ENCODE data around the gene MORN1.

MORN1 gene

DNA sequence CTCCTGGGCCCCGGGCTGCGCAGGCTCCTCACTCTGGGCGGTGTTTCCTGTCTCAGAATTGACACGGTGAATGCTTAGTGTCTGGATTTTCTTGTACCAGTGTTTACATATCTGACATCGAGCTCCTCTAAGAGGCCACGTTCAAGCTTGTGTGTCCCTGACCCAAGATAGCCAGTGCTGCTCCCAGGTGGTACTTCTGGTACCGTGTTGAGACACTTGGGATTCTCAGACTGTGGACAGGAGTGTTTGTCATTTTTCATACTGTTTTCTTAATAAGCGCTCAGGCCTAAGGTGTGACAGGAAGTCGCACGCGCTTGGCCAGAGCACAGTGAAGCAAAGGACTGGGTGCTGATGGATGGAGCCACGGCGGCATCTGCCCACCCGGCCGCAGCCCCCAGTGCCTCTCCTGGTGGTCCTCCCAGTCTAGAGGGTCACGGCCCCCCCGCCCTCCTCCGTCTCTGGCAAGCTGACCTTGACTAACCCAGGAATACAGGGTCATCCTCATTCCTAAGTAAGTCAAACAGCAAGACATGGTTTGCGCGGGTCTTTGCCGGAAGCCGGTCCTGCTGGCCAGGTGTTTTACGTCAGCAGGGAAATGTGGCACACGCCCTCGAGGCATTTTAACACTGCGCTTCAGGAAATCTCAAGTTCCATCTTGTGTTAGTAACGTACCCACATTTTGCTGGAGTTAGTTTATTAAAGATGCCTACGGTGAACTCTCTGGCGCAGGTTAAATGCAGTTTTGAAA lies 13.0 kb upstream of the MORN1 start:
- no peak for DNase-seq

DNA sequence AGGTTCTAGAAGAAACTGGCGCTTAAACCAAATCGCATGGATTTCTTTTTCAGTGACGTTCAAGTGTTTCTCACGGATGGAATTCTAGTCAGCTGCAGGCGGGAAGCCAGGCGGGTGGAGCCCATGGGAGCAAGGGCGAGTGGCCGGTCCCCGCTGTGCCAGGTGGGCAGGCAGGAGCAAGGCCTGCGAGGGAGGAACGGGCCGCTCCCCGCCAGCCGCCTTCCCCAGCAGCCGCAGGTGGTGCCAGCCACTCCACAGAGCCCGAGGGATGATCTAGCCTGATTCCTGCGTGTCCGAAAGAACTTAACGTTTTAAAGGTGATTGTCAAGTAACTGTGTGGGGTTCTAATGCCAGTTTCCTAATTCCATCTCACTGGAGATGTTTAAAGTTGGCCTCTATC lies 11.9 kb upstream of the MORN1 start:
- no peak for DNase-seq

DNA sequence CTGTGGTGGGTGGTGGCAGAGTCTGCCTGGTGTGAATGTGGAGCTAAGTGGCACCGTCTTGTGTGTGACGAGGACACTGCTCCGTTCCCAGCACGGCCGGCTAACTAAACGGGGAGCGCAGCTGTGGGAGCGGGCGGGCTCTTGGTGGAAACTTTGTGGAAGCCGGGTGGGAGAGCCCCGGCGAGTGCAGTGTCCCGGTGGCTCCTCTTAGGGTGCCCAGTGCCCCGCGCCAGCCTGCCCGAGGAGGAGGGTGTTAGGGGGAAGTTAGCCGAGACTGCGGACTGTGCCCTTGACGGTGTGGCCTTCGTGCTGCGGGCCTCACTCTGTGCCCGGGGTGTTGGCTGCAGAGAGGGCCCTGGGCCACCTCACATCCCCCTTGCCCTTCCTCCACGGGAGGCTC lies 11.1 kb upstream of the MORN1 start:
- no peak for DNase-seq

DNA sequence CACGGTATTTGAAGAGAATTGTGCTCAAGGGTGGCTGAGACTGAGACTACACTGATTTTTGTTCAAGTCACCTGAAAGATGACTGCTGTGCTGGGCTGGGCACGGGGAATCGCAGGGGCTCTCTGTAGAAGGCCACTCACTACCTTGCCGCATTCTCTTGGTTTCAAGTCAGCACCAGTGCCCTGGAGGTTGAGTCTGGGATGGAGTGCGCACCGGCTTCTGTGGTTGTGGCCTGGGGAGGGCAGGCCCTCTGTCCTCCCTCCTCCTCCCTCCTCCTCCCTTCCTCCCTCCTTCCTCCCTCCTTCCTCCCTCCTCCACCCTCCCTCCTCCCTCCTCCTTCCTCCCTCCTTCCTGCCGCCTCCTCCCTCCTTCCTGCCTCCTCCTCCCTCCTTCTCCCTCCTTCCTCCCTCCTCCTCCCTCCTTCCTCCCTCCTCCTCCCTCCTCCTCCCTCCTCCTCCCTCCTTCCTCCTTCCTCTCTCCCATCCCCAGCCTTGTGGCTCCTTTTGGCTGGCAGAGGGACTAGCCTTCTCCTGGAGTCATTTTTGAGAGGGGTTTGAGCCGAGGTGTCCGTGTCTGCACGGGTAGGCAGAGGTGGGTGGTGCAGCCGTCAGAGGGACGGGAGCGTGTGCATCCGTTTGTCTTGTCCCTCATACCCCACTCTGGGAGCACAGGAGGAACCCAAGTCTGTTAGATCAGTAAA lies 9.7 kb upstream of the MORN1 start:
- DNase-seq: no peak

DNA sequence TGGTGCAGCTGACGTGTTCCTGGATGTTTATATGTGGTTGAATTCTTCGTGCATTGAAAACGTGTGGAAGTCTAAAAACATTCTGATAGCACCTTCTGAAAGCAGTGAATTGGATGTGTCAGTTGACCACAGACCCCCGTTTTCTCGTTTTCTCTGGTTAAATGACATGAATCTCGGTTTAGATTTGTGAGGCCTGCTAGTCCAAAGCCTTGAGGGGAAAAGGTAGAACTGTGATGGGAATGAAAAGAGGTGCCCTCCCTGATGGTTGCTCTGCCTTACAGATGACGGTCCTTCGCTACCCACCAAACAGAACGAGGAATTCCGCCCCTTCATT lies 9.2 kb upstream of the MORN1 start:
- no peak for DNase-seq

DNA sequence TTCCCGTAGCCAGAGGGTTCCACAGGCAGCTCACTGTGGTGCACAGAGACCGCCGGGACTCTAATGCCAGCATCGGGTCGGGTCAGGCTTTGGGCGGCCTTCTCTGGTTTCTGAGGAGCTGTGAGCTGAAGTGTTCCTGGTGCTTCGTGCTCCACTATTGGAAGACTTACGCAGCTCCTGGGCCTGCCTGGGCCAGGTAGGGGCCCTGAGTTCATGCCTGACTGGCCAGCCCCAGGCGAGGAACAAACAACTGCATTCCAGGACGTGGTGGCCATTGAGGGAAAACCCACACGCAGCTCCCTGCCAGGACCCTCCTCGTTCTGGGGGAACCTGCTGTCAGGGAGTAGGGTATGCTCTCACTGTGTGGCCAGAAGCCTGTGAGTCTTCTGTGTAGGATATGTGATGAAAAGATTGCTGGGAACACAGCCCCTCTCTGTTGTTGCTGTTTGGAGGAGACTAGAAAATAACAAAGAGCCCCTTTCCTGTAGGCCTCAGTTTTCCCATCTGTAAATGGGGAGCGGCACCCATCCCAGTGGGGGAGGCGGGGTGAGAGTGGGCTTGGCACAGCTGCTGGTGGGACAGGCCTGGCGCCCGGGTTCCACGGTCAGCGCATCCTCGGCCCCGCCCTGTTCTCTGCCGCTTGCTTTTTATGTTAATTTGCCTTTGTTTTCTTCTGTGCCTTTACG lies 8.7 kb upstream of the MORN1 start:
- no peak for DNase-seq

DNA sequence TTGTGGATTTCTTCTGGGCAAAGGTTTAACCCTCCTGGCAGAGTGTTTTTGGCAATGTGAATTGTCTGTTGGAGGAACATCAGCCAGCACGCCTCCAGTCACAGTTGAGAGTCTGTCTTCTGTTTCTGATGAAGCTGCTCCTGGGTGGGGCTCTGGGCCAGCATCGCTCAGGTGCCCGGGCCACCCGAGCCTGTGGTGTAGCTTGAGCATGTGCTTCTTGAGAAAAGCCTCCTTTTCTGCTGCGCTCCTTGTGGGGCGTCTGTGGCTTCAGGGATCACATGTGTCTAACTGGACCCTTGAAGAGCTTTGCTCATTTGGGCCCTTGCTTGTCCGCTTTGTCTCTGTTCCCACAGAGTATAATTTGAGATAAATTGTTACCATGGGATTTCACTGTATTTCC lies 7.5 kb upstream of the MORN1 start:
- no peak for DNase-seq

DNA sequence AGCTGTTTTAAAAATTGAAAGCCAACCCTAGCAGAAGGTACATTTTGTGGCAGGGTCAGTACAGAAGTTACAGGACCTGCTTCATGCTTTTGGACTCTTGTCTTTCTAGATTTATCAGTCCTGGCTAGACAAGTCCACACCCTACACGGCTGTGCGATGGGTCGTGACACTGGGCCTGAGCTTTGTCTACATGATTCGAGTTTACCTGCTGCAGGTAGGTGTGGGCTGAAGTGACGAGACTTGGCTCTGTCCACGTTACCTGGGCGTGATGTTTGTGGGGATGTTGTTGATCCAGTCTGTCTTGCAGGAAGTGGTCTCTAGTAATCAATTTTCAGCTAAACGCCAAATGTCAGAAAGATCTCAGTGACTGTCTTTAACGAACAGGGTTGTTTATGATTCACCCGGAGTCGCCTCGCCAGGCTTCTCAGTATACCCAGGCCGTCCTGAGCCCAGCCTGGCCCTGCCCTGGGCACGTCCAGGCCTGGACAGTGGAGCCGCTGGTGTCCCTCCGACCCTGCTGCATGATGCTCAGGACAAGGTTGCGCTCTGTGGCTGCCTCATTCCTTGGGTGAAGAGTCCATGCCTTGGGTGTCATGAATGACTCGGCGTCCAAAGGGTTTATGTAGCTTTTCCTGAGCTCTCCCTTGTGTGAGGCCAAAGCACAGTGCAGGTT lies 5.8 kb upstream of the MORN1 start:
- DNase-seq: no peak

DNA sequence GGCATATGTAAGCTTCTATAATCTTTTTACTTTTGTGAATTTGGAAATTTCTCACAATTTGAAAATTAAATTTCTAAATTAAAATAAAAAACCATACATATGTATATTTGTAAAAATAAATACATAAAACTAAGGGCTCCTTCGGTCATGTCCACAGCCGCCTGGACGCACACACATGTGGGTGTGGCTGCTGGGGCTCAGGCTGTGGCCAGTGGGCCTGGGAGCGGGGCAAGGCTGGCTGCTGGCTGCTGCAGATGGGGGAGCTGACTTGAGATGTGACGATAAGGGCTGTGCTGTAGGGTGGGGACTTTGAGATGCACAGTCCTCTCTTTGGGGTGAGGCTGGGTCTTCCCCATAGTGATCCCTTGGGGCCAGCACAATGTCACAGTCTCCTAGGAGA lies 5.1 kb upstream of the MORN1 start:
- no peak for DNase-seq

DNA sequence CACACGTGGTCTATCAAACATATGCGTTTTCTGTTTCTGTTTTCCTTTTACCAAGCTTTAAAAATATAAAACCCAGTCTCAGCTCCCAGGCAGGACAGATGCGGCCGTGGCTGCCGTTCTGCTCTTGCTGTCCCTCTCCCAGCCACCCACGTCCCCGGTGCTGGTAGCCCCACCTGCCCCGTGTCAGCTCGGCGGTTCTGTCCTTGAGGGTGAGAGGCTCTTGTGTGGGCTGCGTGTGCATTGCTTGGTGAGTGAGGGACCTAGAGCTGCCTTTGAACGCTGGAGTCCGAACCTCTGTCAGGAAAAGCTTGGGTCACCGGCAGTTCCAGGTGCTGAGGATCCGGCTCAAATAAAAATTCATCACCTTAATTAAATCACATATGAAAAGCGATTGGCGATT lies 4.7 kb upstream of the MORN1 start:
- DNase-seq: no peak

DNA sequence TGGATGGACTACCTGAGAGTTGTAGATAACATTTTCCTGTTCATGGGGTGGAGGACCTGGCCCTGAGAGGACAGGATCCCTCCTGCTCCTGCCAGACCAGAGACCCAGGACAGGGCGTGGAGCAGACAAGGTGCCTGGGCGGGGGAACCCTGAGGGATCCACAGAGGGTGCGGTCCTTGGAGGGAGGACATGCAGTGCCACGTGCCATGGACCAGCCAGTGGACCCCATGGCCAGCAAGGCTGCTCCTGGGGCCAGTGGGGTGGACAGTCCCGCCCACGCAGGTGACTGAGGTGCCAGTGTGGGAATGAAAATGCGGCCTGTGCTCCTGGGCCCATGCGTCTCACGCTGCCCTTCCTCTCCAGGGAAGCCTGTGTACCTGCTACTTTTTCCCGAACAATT lies 3.9 kb upstream of the MORN1 start:
- no peak for DNase-seq

DNA sequence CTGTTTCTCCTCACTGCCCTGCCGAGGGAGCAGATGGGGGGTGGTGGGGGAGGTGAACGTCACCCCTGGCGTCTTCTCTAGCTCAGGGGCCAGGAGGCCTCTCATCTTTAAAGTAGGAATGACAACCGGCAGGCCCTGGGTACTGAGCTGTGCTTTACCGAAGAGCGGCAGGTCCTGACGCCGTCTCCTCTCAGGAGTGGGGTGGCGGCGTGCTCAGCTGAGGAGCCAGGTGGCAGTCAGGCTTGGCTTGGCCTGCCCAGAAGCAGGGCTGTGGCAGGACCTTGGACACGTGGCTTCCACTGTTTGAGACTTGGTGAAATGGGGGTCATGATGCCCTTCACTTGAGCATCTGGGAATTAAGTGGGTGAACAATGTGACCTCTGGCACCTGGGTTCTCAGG lies 3.4 kb upstream of the MORN1 start:
- DNase-seq: no peak

DNA sequence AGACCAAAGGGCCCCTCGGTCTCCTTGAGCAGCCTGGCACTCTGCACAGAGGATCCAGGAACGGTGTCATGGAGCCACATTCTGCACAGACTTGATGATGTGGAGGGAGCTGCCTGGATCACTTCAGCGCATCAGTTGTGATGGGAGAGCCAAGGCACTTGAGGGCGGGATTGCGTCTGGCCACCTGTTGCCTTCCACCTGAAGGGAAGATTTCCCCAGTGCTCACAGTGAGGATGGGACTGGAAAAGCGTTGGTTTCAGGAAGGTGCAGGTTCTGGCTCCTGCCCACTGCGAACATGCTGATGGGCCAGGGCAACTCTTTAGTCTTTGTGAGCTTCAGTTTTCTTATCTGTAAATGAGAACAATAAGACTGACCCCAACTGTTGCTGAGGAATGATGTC lies 2.9 kb upstream of the MORN1 start:
- no peak for DNase-seq

DNA sequence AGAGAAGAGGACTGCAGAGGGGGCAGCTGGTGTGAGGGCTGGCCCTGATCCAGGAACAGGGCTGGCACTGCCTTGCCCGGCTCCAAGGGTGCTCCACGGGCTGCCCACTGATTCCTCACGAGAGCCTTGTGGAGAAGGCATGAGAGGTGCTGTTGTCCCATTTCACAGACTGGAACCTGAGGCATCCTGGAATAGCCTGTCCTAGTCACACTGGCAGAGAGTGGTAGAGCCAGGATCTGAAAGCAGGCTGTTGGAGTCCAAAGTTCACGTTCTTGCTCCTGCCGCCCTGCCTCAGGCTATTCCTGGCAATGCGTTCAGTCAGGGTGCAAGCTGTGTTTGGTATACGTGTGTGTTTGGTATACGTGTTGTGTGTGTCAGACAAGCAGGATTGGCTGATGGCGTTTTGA lies 2.1 kb upstream of the MORN1 start:
- no peak for DNase-seq

DNA sequence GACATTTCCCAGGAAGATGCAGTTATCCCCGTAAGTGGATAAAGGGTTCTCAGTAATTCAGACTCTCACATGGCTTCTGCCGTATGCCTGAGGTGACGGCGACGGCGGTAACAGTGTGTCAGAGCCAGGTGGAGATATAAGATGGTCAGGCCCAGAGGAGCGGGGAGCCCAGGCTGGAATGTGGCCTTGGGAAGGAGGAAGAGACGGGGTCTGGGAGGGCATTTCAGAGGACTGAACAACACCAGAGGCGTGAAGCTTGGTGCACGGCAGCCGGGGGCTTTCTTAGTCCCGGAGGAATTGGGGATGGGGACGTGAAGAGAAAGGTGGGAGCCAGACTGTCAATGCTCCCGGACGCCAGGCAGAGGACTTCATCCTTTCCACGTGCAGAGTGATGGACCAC lies 1.3 kb upstream of the MORN1 start:
- no peak for DNase-seq

DNA sequence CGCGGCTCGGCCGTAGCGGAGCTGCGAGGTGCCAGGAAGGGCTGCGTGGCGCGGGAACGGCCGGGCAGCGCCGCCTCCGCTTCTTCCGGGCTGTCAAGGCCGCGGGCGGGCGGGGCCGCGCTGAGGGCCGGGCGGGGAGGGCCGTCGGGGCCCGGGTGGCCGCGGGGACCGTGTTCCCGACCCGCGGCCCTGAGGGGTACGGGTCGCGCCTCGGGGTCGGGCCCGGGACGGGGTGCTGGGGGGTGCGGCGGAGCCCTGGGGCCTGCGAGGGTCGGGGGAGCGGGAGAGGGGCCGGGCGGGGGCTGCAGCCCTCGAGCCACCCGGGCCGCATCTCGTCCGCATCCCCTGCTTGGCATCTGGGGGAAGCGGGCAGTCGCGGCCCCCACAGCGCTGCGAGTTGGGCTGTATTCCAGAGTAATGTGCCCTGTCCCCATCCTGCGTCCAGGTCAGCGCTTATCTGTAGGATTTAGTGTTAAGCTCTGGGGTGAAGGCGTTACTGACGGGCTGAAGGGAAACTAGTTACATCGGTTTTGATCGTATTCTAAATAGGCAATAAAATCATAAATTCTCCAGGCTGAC lies 666 bp upstream of the MORN1 start:
- no peak for DNase-seq

DNA sequence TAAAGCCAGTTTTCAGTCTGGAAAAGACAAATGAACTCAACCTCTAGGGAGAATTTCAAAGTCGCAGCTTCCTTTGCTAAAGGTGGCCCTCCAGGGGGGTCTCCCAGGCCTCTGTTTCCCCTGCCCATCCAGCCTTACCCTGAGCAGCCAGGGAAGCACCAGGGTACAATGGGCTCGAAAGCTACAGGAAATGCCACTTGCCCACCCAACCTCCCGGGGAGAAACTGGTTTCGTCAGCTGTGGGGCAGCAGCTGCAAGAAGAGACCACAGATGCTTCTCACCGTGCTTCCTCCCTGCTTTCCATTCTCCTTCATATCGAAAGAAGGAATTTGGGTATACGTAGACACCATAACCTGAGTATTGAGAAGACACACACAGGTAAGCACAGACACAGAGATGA lies 1.7 kb downstream of the MORN1 start:
- no peak for DNase-seq

DNA sequence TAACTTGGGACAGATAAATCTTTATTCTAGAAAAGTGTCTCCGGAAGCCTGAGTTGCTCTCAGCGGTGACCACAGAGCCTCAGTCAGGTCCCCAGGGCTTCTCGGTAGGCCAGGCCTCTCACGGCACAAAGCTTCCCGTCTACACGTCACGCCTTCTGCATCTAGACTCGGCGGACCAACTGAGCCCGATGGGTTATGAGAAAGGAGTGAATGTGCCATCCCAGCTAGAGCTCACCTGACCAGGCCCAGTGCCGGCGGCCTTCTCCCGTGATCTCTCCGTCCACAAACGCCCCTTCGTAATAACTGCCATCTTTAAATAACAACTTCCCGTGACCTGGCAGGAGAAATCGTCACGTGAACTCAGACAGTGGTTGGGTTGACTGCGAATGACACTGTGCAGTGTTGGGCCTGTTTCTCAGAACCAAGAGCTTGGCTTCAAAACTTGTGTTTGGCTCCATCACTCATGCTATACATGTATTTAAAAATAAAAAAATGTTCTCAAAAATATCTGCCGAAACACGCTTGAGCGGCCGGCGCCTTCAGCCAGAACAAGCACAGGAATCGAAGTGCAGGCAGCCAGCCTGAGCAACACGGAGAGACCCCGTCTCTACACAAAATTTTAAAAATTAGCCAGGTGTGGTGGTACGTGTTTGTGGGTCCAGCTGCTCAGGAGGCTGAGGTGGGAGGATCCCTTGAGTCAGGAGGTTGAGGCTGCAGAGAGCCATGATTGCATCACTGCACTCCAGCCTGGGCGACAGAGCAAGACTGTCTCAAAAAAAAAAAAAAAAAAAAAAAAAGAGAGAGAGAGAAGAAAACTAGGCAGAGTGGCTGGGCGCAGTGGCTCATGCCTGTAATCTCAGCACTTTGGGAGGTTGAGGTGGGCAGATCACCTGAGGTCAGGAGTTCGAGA lies 3.1 kb downstream of the MORN1 start:
- DNase-seq: no peak

DNA sequence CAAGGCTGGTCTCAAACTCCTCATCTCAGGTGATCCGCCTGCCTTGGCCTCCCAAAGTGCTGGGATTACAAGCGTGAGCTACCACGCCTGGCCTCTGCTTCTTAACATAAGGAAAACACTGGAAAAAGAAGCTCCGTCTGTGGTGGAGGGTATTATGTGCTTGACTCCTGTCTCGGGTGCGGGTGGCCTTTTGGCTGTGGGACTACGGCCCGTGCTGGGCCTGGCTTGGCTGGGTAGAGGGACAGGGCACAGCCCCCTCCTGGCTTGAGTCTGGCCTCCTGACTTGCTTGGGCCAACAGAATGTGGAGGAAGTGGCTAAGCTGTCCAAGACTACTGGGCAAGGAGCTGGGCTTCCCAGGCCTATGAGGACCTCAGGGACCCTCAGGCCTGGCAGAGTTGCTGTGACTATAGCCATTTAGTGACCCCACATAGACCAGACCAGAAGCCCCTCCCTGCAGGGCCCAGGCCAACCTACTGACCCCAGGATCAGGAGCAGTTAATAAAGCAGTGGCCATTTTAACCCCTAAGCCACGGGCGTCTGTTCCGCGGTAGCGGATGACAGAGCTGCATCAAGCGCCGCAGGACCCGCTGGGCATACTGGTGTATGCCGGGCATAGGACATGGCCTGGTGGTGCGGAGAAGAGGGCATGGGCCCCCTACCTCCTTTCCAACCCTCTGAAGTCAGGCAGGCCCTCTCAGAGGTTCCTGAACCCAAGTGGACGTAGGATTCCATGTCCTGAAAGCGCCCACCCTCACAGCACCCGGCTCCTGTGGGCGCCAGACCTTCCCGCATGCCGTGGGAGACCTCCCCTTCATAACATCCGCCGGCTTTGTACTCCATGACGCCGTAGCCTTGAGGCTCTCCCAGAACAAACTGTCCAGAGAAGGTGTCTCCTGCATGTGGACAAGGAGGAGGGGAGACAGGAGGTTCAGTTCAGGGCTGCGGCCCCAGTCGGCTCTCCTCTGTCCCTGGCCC lies 4.4 kb downstream of the MORN1 start:
- DNase-seq: no peak

DNA sequence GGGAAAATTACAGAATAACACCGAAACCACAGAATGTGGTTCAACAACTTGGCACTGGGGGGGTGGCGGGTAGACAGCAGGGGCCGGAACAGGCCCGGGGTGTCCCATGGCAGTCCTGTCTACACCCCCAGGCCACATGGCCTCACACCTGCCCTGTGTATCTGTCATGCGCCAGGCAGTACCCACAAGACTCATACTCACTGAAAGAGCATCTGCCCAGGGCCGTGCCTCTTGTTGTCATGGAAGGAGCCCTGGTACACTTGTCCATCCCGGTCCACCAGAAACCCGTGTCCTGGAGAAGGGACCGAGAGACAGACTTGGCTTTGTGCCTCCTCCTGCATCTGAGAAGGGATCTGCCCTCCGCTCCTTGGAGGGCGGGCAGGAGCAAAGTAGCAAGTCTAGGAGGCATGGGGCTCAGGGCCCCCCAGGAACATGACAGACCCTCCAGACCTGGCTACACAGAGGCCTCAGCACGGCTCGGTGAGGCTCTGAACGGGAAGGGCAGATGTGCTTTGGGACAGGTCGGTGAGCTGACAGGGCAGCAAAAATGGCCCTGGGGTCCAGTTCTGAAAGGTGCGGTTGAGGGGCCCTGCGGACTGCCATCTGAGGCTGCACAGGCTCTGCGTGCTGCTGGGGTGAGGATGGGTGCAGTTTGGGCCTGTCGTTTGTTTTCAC lies 5.6 kb downstream of the MORN1 start:
- DNase-seq: no peak
